Measurements from ENCODE around the gene DNAJB13.

The DNAJB13 gene

DNA sequence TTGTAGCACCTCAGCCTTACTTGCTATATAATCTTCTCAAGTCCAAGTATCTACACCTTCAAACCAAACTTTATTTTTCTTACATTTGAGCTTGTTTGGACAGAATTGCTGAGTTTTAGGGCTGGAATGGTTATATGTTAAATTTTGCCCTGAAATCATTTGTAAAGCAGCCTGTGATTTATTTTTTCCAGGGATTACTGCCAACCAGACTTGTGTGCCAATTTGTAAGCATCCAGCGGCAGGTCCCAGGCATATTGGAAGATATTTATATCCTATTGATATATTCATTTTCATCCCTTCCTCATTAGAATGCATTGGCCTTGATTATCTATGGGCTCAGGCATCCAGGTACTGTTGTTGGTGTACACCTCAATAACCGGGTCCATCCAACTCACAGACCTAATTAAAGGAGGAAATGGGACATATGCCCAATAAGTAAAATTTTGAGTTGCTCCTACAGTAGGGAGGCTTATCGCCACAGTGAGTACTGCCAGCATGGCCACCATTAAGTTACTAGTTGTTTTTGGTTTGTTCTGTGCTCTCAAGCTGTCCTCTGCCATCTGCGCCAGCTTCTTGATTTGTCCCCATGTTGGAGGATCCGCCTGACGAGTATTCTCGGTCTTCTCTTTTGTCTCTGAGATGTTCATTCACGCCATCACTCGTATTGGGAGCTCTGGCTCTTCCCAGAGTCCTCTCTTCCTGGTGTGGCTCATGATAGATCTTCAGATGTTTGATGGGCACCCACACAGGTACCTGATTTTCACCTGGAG is 9.8 kb upstream of the DNAJB13 start:
- no peak for DNase-seq
- Mint-ChIP-seq H3K27ac (no peak overlapping the region), H3K9me3 (peaks cover 0 to 5% of the 10 kb centered on the region in 2 donors), H3K36me3 (peaks cover 15 to 18% of the 10 kb centered on the region in 2 donors), H3K4me1 (no peaks in the 10 kb centered on the region), H3K27me3 (no peaks in the 10 kb centered on the region), H3K4me3 (no peak overlapping the region)
- ATAC-seq (replicated peaks) = no peak

DNA sequence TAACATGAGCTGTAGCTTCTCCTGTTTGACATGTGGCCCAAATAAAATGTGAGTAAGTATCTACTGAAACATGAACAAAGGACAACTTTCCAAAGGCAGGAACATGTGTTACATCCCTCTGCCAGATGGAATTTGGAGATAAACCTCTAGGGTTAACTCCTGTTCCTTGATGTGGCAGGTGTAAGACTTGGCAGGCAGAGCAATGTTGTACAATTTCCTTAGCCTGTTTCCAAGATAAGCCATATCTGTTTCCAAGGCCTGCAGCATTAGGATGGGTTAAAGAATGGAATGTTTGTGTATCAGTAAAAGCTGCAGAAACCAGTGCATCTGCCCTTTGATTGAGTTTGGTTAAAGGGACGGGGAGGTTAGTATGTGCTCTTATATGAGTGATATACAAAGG is 8.8 kb upstream of the DNAJB13 start:
- DNase-seq = no peak
- Mint-ChIP-seq H3K27me3 (no peaks in the 10 kb centered on the region), H3K36me3 (peaks cover 15 to 17% of the 10 kb centered on the region in 2 donors), H3K4me3 (no peak overlapping the region), H3K9me3 (peaks cover 0 to 5% of the 10 kb centered on the region in 2 donors), H3K27ac (no peak overlapping the region), H3K4me1 (no peaks in the 10 kb centered on the region)
- no peak for ATAC-seq (replicated peaks)

DNA sequence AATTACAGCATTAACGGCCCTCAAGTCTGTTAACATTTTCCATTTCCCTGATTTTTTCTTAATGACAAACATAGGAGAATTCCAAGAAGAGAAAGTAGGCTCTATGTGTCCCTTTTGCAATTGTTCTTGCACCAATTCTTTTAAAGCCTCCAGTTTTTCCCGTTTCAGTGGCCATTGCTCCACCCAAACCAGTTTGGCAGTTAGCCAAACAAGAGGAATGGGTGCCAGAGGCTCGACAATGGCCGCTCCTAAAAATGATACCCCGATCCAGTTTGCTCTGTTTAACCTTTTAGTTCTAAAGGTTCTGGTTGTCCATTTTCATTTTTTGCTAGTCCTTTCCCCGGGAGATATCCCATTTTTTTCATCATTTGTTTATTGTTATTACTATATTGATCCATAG is 6.7 kb upstream of the DNAJB13 start:
- Mint-ChIP-seq H3K27me3 (no peaks in the 10 kb centered on the region), H3K9me3 (no peaks in the 10 kb centered on the region), H3K4me3 (no peak overlapping the region), H3K36me3 (peaks cover 7 to 10% of the 10 kb centered on the region in 2 donors), H3K27ac (no peak overlapping the region), H3K4me1 (no peaks in the 10 kb centered on the region)
- ATAC-seq (replicated peaks) (no peak), DNase-seq (no peak)

DNA sequence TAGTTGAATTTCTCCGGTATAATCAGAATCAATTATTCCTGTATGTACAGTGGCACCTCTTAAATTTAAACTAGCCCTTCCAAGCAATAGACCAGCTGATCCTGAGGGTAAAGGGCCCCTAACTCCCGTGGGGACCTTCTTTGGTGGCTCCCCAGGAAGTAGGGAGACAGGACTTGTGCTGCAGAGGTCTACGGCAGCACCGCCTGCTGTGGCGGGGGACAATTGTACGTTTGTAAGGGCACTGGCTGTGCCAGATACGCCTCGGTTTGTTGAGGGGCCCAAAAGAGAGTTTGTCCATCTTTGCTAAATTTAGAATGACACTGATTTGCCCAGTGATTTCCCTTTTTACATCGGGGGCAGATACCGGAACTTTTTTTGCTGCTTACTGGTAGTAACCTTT is 5.9 kb upstream of the DNAJB13 start:
- no peaks in the 10 kb centered on the region for H3K4me1 Mint-ChIP-seq
- ATAC-seq (replicated peaks) (no peak), DNase-seq (no peak)
- H3K27me3 Mint-ChIP-seq = no peaks in the 10 kb centered on the region
- no peak overlapping the region for H3K4me3 Mint-ChIP-seq
- H3K36me3 Mint-ChIP-seq = peaks cover 7 to 10% of the 10 kb centered on the region in 2 donors
- no peak overlapping the region for H3K27ac Mint-ChIP-seq
- no peaks in the 10 kb centered on the region for H3K9me3 Mint-ChIP-seq

DNA sequence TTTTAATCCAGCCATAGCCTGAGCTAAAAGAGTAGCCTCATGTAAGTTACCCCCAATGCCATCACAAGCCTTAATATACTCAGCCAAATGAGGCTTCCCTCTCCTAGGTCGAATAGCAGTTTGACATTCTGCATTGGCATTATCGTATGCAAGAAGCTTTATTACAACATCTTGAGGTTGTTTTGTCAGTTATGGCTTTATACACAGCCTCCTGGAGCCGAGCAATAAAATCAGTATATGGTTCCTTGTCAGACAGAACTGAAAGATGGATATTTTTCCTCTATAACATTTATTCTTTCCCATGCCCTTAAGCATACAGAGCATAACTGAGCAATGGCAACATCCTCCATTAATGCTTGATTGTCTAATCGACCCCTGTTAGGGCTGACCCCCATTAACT is 5.4 kb upstream of the DNAJB13 start:
- no peak overlapping the region for H3K27ac Mint-ChIP-seq
- peaks cover 7 to 10% of the 10 kb centered on the region in 2 donors for H3K36me3 Mint-ChIP-seq
- H3K27me3 Mint-ChIP-seq = no peaks in the 10 kb centered on the region
- H3K9me3 Mint-ChIP-seq = no peaks in the 10 kb centered on the region
- no peak overlapping the region for H3K4me3 Mint-ChIP-seq
- ATAC-seq (replicated peaks) (no peak), DNase-seq (no peak)
- no peaks in the 10 kb centered on the region for H3K4me1 Mint-ChIP-seq

DNA sequence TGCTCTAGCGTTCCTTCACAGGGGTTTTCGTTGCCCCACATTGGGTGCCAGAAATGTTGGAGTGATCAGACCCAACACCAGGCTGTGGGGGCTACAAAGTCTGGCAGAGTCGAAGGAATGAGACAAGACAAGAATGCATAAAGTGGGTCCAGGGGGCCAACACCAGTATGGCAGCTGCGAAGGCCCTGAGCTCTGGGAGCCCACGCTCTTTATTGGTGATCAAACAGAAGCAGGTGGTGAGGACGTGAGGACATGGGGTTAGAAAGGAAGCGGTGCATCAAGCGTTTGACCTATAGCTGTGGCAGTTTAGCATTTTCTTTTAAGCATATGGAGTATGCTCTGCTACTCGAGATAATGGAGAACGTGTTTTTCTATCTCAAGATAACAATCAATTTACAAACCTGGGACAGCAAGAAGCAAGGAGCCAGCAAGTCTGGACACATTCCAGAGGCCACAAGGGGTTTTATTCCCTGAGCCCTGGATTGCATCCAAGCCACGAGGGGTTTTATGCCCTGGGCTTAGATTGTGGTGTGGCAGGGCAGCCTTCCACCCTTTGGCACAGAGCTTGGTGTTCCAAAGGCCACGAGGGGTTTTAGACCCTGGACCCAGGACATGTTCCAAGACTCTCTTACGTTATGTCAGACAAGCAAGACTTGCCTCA is 3.9 kb upstream of the DNAJB13 start:
- H3K4me1 Mint-ChIP-seq = no peaks in the 10 kb centered on the region
- no peak overlapping the region for H3K27ac Mint-ChIP-seq
- no peaks in the 10 kb centered on the region for H3K9me3 Mint-ChIP-seq
- H3K27me3 Mint-ChIP-seq = no peaks in the 10 kb centered on the region
- DNase-seq (no peak), ATAC-seq (replicated peaks) (no peak)
- H3K36me3 Mint-ChIP-seq = peaks cover 0 to 5% of the 10 kb centered on the region in 2 donors
- H3K4me3 Mint-ChIP-seq = no peak overlapping the region

DNA sequence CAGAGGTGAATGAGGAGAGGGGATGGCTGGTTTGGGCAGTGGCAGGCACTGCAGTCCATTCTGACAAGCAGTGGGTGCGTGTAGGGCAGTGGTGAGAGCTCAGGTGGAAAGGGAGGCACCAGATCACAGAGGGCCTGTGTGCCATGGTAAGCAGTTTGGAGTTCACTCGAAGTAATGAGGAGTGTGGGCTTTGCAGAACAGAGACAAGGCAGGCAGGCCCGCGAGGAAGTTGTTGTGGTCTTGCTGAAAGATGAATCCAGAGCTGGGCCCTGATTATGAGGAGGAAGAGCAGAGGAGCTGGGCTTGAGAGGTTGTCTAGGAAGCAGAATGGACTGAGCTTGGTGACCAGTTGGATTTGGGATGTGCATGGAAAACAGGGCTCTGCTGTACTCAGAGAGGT is 1.6 kb upstream of the DNAJB13 start:
- Mint-ChIP-seq H3K27me3 (no peaks in the 10 kb centered on the region), H3K4me1 (peaks cover 2 to 15% of the 10 kb centered on the region in 2 donors), H3K36me3 (peaks cover 0 to 5% of the 10 kb centered on the region in 2 donors), H3K4me3 (no peak overlapping the region), H3K27ac (no peak overlapping the region), H3K9me3 (no peaks in the 10 kb centered on the region)
- no peak for ATAC-seq (replicated peaks)
- DNase-seq = no peak

DNA sequence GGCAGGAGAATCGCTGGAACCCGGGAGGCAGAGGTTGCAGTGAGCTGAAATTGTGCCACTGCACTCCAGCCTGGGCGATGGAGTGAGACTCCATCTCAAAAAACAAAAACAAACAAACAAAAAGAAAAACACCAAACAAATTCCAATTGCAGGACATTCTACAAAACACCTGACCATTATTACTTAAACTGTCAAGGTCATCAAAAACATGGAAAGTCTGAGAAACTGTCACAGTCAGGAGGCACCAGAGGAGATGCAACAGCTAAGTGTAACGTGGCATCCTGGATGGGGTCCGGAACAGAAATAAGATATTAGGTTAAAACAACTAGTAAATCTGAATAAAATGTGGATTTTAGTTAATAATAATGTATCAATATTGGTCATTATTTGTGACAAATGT is 914 bp upstream of the DNAJB13 start:
- H3K4me3 Mint-ChIP-seq = no peak overlapping the region
- H3K4me1 Mint-ChIP-seq = peaks cover 2 to 15% of the 10 kb centered on the region in 2 donors
- no peaks in the 10 kb centered on the region for H3K27me3 Mint-ChIP-seq
- H3K27ac Mint-ChIP-seq = no peak overlapping the region
- H3K9me3 Mint-ChIP-seq = no peaks in the 10 kb centered on the region
- ATAC-seq (replicated peaks) = no peak
- H3K36me3 Mint-ChIP-seq = peaks cover 0 to 5% of the 10 kb centered on the region in 2 donors
- DNase-seq = no peak

DNA sequence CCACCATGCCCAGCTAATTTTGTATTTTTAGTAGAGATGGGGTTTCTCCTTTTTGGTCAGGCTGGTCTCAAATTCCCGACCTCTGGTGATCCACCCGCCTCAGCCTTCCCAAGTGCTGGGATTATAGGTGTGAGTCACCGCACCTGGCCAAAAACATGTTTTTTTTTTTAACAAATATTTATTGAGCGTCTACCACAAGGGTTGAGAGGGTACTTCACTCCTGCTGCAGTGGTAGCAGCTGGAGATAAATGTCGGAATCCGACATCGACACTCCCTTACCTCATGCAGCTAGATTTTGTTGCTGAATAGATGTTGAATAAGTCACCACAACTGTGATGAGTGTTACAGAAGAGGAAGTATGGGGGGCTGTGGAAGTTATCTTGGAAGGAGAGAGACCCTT is 971 bp downstream of the DNAJB13 start:
- H3K27ac Mint-ChIP-seq = no peak overlapping the region

DNA sequence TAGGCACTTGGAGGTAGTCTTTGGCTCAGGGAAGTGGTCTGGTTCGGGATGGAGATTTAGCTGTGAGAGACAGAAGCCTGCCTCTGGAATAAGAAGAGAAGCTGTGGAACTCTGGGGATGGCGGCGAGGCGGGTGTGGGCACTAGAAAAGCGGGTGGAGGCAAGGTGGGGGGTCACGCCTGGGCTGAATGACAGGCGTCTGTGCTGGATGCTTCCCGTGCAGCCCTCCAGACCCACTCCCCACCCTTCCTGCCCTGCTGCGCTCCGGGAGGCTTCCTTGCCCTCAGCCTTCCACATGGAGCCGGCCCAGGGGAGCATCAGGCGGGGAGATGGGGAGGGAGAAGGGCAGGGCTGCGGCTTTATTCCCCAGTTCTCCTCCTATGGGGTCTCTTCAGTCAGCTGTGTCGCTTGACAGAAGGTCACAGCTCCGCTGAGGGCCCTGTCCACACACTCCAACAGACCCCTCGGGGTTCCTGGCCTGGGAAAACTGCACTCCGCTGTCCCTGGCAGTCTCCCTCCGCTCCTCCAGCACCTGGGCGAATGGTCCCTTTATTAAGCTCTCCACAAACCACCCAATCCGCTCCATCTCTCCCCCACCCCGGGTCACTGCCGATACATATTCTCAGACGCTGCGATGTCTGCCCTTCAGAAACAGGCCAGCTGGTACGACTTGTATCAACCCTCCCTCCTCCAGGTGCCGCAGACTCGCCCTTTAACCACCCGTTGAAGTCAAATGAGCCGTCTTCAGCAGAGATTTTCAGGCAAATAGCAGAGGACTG is 6.2 kb downstream of the DNAJB13 start:
- peak in 1 of 2 donors; percentile 48 for ATAC-seq (replicated peaks)
- no peaks in the 10 kb centered on the region for H3K36me3 Mint-ChIP-seq
- no peaks in the 10 kb centered on the region for H3K9me3 Mint-ChIP-seq
- peaks cover 7 to 14% of the 10 kb centered on the region in 2 donors for H3K4me1 Mint-ChIP-seq
- peak overlapping the region; percentile 55 to 67 for H3K4me3 Mint-ChIP-seq
- DNase-seq = no peak
- peaks cover 6 to 22% of the 10 kb centered on the region in 2 donors for H3K27me3 Mint-ChIP-seq
- no peak overlapping the region for H3K27ac Mint-ChIP-seq

More for the DNA sequence above, 971 bp downstream of the DNAJB13 start:
- DNase-seq (no peak), ATAC-seq (replicated peaks) (no peak)
- Mint-ChIP-seq H3K36me3 (peaks cover 0 to 2% of the 10 kb centered on the region in 2 donors), H3K27me3 (peaks cover 6 to 9% of the 10 kb centered on the region in 2 donors), H3K9me3 (no peaks in the 10 kb centered on the region), H3K4me1 (peaks cover 2 to 15% of the 10 kb centered on the region in 2 donors), H3K4me3 (no peak overlapping the region)

DNA sequence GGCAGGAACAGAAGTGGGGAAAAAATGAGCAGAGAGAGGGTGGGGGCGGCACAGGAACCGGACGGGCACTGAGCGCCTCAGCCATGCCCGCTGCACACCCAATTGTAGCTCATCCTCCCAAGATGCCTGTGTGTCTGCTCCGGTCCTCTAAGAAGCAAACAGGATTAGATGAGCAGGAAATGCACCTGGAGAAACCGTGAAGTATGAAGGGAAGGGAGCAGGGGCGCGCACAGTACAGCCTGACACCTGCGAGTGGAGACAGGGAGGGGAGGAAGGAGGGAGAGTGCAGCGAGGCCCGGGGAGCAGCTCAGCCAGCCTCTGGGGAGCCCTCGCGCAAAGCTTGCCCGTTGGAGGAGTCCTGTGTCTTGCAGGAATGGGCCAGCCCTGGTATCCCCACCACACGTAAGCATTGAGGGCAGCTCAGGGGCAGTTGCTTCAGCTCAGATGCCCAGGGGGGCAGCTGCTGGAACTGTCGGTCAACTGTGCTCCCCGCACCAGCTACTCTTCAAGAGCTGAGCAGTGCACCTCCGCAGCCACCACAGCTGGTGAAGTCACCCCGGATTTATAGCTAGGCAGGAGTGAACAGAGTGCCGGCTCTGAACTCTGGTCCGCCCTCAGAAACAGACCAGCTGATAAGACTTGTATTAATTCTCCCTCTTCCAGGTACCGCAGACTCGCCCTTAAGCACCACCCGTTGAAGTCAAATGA is 7.0 kb downstream of the DNAJB13 start:
- ATAC-seq (replicated peaks) (no peak), DNase-seq (no peak)
- H3K27me3 Mint-ChIP-seq = peaks cover 6 to 22% of the 10 kb centered on the region in 2 donors
- no peak overlapping the region for H3K27ac Mint-ChIP-seq
- H3K9me3 Mint-ChIP-seq = no peaks in the 10 kb centered on the region
- H3K36me3 Mint-ChIP-seq = no peaks in the 10 kb centered on the region
- peak overlapping the region in 1 of 2 donors; percentile 67 for H3K4me3 Mint-ChIP-seq
- H3K4me1 Mint-ChIP-seq = peaks cover 7 to 8% of the 10 kb centered on the region in 2 donors

DNA sequence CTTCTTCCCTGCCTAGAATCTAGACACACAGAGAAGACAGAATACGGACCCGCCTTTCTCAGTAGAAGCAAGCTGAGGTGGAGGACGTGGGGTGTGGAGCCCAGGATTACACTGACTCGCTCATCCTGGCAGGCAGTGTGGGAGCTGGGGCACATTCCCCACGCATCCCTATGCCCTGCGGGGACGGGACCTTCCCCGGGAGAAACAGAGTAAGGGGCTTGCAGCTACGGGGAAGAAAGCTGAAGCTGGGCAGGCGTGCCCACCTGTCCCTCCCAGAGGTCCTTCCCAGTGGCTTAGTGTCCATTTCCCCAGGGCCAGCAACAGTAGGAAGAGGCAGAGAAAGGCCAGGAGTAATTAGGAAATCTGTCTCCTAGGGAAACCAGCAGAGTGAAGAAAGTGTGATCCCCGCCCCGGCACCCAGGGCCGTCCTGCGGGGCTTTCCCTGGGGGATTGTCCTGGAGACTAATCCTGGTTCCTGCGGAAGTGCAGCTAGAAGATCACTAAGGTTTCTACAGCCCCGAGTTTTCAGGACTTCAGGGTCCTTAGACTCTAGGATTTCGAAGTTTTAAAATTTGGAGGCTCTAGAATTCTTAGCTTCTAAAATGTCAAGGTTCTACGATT is 7.8 kb downstream of the DNAJB13 start:
- Mint-ChIP-seq H3K4me3 (no peak overlapping the region), H3K4me1 (peaks cover under 1 to 5% of the 10 kb centered on the region in 2 donors), H3K9me3 (no peaks in the 10 kb centered on the region), H3K27me3 (peaks cover 6 to 22% of the 10 kb centered on the region in 2 donors), H3K27ac (no peak overlapping the region), H3K36me3 (no peaks in the 10 kb centered on the region)
- no peak for DNase-seq
- no peak for ATAC-seq (replicated peaks)

DNA sequence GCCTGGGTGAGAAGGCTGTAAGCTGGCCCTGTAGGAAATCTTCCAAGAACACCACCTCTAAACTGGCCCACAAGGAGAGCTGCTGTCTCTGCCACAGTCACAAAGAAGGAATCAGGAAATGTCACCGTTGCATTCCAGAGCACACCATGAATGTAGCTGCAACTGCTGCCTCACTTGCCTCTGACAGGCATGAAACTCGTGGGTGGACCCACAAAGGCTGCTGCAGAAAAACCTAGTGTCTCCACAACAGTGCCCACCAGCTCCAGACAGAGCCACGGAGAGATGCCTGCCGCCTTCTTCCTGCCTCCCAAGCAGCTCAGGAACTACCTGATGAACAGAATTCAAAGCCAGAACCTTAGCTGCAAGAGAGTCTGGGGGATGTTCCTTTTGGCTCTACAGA is 10.5 kb downstream of the DNAJB13 start:
- DNase-seq = no peak
- Mint-ChIP-seq H3K4me1 (peaks cover 10 to 17% of the 10 kb centered on the region in 2 donors), H3K36me3 (no peaks in the 10 kb centered on the region), H3K4me3 (no peak overlapping the region), H3K27ac (no peak overlapping the region), H3K9me3 (no peaks in the 10 kb centered on the region), H3K27me3 (peaks cover under 1 to 18% of the 10 kb centered on the region in 2 donors)
- no peak for ATAC-seq (replicated peaks)

Data from stimulated activated naive B cell treated with anti-CD40 and anti-IgM and Interleukin-4, amounts not matched to agents 10 μg/mL and 1 μg/mL and 100 μg/mL, for 72 hours (primary cell).